DMS 273 (cell line): ENCODE data around the gene CDYL2.
A peak's percentile ranks its signal among the peaks of the same experiment; 100 is the strongest.
"Not testable (repeated sequence)": the region's sequence is repeated elsewhere in the genome, so short reads cannot be mapped to it uniquely, and the experiment has no call there.

Experiments used
- DNase-seq: peaks from one replicate; lab custom pipeline; 2025; ENCODE audit not compliant: unreplicated experiment; lab: John Stamatoyannopoulos, UW

Gene CDYL2, protein sequence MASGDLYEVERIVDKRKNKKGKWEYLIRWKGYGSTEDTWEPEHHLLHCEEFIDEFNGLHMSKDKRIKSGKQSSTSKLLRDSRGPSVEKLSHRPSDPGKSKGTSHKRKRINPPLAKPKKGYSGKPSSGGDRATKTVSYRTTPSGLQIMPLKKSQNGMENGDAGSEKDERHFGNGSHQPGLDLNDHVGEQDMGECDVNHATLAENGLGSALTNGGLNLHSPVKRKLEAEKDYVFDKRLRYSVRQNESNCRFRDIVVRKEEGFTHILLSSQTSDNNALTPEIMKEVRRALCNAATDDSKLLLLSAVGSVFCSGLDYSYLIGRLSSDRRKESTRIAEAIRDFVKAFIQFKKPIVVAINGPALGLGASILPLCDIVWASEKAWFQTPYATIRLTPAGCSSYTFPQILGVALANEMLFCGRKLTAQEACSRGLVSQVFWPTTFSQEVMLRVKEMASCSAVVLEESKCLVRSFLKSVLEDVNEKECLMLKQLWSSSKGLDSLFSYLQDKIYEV

DNA sequence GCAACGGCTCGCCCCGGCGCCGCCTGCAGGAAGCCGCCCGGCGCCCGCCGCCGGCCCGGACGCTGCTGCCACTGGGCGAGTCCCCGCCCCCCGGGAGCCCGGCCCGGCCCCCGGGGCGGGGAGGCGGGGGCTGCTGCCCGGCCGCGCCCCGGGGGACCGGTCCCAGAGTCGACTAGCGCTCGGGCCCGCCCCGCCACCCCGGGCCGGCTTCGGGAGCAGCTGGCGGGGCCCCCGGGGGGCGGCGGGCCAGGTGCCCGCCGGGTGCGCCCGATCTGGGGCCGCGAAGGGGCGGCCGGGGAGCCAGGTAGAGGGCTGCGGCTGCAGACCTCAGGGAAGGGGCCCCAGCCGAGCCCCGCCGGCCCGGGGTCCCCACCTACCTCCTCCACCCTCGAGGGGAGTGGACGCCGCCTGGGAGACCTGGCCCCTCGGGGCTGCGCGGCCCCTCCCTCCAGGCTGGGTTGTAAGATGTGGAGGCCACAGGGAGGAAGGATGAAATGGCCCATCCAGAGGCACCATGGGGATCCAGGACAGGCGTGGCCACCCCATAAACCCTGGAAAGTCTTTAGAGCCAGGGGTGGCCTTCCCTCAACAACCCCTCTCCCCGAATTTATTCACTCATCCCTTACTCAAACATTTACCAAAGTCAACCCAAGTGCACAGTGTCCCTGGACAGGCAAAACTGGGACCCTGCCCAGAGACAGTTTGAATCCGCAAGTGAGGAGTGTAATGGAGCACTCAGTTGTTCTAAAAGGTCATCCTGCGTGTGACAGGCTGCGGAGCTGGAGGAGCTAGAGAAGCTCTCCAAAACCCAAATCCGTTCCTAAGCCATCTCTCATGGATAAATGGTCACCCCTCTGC, at the start of gene CDYL2:
Gene CDYL2 (minus strand): TSS at position 73 of the 858 bp plus-strand sequence. CDS start 425 bp downstream, outside the sequence.
- DNase-seq = peak; percentile 62

DNA sequence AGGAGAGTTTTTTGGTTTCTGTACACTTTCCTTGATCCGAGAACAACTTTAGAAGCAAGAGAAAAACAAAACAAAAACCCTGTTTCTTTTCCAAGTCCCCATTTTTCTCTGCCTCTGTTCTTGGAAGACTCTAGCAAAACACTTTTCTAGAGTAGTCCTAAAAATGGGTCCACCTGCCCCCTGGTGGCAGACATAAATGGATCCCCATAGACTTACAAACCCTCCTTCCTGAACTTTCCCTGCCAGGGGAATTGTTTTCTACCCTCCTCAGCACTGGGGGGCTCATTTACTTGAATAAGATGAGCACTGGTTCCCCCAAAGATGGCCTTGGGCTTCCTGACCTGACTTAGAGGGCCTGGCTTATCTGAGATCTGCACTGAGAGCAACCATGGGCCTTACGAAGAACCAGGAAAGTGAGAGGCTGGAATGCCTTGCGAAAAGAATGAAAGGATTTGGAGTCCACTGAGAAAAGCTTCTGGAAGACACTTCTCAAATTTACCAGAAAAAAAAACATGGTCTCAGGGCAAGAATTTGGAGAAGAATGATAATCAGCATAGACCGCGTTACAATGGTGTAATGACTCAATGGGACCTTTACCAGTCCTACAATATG, 48.0 kb upstream of the CDYL2 start:
- peak; percentile 49 for DNase-seq

DNA sequence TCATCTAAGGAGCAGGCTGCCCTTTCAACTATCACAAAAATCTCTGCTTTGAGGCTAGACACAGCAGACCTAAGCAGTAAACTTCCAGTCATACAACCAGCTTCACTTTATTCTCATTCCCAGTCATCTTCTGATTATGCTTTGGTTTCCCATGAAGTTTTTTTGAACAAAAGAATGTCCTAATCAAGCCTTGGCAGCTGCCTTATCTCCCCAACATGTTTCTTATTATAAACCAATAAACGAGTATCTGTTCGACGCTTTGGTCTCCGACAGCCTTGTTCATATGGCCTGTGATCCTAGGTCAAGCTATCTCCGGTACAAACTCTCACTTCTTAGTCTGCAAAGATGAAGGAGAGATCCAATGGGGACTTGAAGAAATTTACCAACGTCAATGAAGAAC, 47.4 kb upstream of the CDYL2 start:
- no peak for DNase-seq

DNA sequence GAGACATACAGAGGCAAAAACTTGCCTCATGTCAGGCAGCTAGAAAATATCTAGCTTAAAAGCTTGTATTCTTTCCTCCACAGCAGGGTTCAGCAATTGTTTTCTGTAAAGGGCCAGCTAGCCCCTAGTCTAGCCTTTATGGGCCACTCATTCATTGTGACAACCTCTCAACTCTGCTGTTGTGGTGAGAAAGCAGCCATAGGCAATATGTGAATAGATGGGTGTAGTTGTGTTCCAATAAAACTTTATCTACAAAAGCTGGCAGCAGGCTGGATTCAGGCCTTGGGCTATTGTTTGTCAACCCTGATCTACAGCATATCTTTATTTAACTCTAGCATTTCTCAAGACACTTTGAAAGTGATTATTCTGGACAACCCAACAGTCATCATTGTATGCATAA, 46.4 kb upstream of the CDYL2 start:
- DNase-seq = no peak

DNA sequence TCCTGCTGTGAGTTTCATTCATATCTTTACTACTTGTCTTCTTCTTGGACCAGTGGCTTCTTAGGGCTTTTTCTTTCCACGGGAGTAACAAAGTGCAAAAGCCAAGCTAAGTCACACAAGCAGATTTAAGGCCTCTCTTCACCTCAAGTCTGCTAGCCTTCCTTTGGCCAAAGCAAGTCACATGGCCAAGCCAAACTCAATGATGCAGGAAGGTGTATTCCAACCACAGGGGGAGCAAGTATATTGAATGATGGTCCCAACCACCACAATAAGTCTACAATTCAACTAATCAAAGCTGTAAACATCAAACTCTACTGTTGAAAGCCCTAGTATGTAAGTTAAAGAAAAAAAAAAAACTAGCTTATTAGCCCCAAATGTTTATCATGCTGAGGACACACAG, 44.5 kb upstream of the CDYL2 start:
- DNase-seq = no peak

DNA sequence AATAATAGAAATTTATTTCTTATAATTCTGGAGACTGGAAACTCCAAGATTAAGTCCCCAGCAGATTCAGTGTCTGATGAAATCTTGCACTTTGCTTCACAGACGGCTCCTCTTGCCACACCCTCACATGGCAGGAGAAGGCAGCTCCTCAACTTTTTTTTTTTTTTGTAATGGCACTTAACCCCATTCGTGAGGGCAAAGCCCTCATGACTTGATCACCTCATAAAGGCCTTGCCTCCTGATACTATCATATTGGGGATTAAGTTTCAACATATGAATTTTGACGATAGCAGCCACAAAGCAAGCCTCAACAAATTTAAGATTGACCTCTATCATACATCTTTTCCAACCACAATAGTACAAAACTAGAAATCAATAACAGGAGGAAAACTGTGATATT, 42.3 kb upstream of the CDYL2 start:
- DNase-seq = no peak

DNA sequence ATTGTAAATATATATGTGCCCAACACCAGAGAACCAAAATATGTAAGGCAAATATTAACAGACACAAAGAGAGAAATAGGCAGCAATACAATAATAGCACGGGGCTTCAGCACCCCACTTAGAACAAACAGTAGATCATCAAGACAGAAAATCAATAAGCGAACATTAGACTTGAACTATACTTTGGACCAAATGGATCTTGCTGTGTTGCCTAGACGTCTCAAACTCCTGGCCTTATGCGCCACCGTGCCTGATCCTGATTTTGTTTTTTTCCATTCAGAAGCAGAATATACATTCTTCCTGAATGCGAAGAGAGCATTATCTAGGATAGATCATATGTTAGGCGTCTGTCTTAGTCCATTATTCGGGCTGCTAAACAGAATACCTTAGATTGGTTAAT, 41.9 kb upstream of the CDYL2 start:
- DNase-seq = no peak

DNA sequence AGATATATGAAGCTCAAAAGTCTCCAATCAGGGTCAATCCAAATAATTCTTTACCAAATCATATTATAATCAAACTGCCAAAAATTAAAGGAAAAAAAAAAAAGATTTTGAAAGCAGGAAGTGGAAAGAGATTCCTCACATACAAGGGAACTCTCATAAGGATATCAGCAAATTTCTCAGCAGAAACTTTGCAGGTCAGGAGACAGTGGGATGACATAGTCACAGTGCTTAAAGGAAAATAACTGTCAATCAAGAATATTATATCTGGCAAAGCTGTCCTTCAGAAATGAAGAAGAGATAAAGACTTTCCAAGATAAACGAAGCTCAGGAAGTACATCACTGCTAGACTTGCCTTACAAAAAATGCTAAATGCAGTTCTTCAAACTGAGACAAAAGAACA, 40.0 kb upstream of the CDYL2 start:
- DNase-seq = no peak

DNA sequence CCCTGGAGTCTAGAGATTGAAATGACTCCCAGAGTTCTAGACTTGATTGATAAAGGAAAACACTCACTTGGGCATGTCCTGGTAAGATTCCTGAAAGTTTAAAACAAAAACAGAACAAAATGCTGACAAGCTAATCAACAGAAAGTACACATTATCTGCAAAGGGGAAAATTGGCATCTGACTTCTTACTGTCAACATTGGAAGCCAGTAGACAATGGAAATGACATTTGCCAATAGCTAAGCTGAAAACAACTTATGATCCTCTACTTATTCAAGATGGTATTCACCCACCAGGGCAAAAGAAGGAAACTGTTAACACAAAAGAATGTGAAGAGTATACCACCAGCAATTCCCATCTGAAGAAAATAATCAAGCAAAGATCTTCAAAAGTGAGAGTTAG, 36.8 kb upstream of the CDYL2 start:
- DNase-seq = no peak

DNA sequence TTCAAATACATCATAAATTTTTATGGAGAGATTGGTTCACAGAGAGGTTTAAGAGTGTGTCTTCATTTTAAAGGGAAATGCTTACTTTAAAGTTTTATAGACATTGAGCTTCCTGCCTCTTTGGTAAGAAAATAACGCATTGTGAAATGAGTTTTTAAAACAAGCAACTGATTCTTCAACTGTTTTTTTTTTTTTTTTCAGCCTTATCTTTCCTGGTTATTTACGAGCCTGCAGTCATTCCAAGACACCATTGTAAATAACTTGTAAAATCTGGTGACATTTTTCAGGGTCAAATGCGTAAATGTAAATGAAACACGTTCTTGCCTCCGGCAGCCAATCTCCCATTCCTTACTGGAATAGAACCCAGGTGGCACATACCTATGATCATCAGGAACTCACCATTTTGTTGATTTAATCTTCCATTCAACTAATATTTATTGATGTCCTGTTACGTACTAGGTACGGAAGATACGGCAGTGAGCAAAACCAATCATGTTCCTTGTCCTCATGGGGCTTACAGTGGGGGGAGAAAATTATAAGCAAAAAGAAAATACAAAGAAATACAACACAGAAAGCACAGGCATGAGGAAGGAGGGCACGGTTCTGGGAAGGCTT, 33.2 kb upstream of the CDYL2 start:
- no peak for DNase-seq

DNA sequence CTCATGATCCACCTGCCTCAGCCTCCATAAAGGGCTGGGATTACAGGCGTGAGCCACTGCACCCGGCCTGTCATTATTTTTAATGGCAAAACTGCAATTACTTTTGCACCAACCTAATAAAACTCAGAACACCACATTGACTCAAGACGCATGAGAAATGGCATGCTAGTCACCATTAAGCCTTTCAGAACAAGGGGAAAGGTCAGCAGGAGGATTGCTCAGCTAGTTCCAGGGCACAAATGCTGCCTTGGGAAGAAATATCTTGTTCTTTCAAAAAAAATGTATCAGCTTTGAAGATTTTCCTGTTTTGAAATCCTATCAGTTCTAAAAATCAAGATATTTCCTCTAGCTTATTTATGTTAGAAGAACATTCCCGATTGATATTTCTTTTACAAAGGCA, 32.4 kb upstream of the CDYL2 start:
- DNase-seq = no peak

DNA sequence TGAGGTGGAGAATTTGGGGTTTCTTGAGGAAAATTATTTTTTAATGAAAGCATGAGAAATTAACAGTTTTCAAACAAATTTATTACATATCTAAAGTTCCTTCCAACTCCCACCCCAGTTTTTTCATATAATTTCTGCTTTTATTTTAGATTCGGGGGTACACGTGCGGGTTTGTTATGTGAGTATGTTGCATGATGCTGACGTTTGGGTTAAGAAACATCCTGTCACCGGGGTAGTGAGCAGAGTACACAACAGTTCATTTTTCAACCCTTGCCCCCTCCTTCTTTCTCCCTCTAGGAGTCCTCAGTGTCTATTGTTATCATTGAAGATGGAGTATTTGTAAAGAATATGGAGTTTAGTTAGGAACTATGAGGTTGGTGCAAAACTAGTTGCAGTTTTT, 31.8 kb upstream of the CDYL2 start:
- no peak for DNase-seq

DNA sequence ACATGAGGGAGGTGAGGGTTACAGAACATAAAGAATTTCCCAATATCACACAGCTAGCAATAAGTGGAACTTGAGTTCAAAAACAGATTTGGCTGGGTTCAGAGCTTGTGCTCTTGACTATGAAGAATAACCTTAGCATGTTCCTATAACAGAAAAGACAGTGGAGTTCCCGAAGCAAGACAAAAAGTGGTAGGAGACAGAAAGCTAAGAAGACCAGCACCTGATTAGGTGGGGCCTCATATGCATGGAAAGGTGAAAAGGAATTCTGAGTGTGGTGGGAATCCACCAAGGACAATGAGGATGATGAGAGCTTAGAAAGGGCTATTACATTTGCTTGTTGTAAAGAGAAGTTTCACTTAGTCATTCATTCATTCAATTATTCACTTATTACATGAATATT, 26.6 kb upstream of the CDYL2 start:
- DNase-seq = no peak

DNA sequence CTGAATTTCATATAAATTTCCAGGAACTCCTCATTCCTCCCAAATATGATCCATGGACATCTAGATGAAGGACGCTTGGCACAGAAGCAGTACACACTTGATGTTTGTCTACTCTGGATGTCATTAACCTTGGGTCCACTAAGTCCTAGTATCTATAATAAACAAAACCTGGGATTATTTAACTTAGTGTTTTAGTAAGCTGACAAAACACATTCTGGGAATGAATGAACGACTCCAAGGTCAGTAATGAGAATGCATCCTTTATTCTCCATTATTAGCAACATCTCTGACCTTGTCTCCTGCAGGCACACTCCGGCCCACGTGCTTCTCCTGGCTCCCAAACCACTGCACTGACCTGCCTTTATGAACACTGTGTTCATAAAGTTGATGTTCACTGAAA, 24.1 kb upstream of the CDYL2 start:
- no peak for DNase-seq

DNA sequence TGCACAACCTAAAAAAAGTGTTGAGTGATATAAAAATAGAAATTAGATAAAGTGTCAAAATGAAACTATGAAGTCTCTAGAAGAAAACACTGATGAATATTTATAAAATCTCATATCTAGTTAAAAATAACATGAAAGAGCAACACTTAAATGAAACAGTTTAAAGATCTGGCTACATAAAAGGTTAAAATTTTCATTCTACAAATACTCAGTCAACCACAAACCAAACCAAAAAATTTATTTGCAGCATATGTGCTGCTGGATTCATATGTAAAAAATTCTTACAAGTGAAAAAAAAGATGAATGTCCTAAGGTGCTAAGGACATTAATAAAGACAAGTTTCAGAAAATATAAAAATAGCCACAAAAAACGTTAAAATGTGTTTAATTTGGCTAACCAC, 22.6 kb upstream of the CDYL2 start:
- DNase-seq = no peak

DNA sequence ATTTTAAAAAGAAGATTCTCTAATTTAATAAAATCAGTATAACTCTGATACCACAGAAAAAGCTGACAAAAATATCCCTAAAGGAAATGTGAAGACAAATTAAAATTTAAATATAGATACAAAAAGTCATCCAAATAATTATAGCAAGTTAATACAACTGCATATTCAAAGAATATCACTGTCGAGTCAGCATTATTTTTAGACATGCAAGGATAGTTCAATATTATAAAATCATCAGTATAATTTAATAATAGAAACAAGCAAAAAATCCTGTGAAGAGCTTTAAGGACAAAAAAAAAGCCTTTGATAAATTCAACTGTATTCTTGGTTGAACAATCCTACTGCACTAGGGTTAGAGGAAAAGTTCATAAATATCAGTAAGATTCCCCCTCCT, 21.0 kb upstream of the CDYL2 start:
- no peak for DNase-seq

DNA sequence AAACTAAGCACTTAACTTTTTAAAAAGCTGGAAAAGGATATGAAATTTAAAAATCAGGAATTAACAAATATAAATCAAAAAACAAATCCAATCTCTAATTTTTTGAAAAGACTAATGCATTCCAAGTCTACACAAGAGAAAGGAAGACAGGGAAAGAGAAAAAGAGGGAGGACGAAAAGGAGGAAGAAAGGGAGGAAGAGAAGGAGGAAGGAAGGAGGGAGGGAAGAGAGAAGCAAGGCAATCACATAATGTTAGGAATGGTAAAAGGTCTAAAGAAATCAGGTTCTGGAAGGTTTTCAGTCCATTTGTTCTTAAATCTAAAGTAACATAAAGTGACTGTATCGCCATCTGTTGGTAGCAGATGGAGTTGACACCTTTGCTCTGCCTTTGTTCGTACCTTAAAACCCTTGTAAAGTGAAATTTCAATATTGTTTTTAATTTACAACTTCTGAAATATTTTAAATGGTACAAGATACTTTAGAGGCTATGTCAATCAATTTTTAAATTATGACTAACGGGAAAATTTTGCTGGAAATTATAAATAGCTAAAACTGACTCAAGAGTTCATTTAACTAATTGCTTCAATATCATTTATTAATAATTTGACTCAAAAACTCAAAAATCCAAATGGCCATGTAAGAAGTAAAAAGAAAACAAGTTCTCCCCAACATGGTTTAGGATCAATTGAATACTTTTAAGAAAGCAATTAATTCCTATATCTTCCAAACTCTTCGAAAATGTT, 20.4 kb upstream of the CDYL2 start:
- DNase-seq = peak; percentile 62

DNA sequence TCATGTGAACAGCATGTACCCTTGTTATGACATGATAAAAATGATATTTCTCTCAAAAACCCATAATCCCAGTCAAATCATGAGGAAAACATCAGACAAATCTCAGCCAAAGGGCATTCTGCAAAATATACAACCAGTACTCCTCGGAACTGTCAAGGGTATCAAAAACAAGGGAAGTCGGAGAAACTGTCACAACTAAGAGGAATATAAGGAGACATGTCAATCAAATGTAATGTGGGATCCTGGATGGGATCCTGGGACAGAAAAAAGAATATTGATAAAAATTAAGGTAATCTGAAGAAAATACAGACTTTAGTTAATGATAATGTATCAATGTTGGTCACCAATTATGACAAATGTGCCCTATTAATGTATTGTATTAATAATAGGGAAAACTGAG, 15.6 kb upstream of the CDYL2 start:
- no peak for DNase-seq

DNA sequence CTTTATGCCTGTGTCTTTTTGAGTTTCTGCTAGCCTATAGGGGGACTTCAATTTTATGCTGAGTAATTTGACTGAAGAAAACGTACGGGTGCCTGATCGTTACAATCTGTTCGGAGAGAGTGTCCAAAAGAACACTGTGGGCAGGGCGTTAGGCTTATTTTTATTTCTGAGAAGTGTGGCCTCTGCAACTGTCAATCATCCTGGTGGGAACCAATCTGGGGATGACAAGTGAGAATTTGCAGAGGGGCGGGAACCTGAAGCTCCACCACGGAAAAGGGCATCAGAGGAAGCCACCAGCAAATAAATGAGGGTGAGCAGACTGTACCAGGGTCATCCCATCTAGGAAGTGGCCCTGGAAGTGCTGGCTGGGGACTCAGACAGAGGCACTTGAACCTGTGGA, 12.0 kb upstream of the CDYL2 start:
- peak; percentile 1 for DNase-seq

DNA sequence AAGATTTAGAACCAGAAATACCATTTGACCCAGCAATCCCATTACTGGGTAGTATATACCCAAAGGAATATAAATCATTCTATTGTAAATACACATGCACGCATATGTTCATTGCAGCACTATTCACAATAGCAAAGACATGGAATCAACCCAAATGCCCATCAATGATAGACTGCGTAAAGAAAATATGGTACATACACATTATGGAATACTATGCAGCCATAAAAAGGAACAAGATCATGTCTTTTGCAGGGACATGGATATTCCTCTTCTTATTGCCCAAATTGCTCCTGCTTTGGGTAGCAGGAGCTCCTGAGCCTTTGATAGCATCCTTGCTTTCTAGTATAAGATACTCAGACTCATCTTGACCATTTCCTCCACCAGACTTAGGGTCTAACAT, 10.9 kb upstream of the CDYL2 start:
- not testable (repeated sequence) for DNase-seq

DNA sequence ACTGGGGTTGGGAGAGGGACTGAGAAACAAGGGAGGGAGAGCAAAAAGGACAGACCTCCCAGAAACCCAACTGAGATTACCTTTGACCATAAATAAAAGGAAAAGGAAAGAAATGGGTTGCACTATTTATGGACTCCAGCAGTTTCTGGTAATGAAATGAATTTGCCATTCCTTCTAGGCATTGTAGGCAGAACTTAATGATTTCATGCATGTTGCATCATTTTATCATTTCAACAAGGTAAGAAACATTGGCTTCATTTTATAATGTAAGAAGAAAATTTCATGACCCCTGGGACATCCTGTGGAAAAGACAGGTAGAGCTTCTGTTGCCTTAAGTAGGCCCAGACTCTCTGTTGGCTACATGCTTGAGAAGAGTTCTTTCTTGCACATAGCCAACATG, 8.2 kb upstream of the CDYL2 start:
- DNase-seq = no peak
